C4-2B (cell line): Measurements from ENCODE around the gene CLK4.
A peak's percentile ranks its signal among the peaks of the same experiment; 100 is the strongest.

Experiments
- H3K27ac ChIP-seq: fragments of 450-650 bp; 2 replicates; pipeline ENCODE4 v1.5.1; 2017
- ZFX ChIP-seq: fragments of 450-650 bp; IDR thresholded peaks from 2 replicates; pipeline ENCODE4 v1.6.1; 2017
- TF ChIP-seq, protein P1 (sequence below): fragments of 450-650 bp; conservative IDR thresholded peaks from 2 replicates; pipeline ENCODE4 v1.5.1; 2017; ENCODE audit warnings: mild to moderate bottlenecking

CLK4 gene

GRCh38 chr5:178632285-178632684, 5.4 kb upstream of the CLK4 start:
- H3K27ac ChIP-seq = no peak overlapping the region
- TF ChIP-seq ZFX = no peak
- TF ChIP-seq, protein P1, sequence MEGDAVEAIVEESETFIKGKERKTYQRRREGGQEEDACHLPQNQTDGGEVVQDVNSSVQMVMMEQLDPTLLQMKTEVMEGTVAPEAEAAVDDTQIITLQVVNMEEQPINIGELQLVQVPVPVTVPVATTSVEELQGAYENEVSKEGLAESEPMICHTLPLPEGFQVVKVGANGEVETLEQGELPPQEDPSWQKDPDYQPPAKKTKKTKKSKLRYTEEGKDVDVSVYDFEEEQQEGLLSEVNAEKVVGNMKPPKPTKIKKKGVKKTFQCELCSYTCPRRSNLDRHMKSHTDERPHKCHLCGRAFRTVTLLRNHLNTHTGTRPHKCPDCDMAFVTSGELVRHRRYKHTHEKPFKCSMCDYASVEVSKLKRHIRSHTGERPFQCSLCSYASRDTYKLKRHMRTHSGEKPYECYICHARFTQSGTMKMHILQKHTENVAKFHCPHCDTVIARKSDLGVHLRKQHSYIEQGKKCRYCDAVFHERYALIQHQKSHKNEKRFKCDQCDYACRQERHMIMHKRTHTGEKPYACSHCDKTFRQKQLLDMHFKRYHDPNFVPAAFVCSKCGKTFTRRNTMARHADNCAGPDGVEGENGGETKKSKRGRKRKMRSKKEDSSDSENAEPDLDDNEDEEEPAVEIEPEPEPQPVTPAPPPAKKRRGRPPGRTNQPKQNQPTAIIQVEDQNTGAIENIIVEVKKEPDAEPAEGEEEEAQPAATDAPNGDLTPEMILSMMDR = no peak

- no peak overlapping the region for H3K27ac ChIP-seq
- TF ChIP-seq ZFX = no peak
- TF ChIP-seq, protein P1 = no peak
Measured at GRCh38 chr5:178630951-178631350, 4.1 kb upstream of the CLK4 start.

DNA sequence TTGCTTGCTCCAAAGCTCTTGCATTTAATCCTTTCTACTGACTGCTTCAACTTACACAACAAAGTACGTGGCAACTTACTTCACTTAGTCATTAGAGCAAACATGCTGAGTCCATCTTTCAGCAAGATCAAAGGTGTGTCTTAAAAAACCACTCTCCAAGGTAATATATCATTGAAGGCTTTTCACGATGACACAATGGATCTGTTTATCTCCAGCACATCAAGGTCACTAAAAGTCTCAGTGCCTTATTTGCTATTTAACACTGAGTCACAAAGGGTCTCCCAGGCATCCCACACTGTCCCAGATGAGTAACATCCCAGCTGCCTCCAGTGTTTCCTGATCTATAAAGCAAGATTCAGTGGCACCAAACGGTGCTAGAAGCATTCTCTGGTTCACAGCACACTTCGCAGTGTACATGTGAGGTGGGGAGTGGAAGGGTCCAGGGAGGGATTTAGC, 3.7 kb upstream of the CLK4 start:
- TF ChIP-seq ZFX = no peak
- TF ChIP-seq, protein P1 = no peak

DNA sequence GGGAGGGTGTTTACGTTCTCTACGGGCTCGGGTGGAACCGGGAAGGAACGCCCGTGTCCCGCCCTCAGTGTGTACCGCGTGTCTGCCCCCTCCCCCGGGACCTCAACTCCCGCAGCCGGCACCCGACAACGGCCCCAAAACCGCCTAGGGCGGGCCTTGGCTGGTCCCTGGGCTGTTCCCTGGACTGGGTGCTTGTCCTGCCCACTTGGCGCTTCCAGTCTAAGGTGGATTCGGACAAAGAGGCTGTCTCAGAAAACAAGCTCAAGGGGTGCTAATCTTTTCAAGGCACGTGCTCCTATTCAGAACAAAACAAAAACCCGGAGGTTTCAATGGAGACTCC, 379 bp upstream of the CLK4 start:
- H3K27ac ChIP-seq = peak overlapping the region; percentile 94
- no peak for TF ChIP-seq ZFX
- TF ChIP-seq, protein P1 = no peak

More for the DNA sequence above, 3.7 kb upstream of the CLK4 start:
- H3K27ac ChIP-seq = no peak overlapping the region

DNA sequence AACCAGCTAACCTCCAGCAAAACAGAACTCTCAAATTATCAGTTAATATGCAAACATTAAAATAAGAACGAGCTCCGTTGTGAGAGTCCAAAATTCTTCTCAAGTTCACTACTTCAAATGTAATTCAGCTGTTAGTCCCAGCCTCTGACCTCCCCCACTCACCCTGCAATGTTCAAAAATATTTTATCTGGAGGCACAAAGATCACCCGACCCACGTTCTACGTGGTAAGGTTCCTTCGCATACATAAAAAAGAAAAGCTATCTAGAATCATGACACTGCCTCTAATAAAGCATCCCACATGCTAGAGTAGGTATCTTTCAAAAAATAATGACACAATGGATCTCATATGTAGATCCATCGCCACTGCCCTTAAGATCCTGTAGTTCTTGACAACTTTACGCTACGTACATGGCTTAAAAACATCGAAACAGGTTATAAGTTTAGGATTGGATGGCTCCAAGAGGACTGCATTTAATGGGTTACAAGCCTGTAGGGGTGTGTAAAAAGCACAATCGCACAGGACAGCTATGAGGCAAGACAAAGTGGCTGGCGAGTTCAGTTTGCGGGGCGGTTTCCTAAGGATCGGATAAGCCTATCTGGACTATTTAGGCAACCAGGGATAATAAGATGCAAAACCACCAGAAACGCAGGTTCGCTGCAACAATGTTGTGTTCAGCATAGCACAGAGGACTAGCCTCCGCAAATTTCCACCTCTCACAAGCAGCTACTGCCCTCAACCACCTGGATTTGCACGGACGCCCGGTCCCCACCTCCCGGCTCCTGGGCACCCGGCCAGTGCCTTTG, 969 bp downstream of the CLK4 start:
- no peak for TF ChIP-seq ZFX
- TF ChIP-seq, protein P1 = no peak
- H3K27ac ChIP-seq = peak overlapping the region; percentile 94

GRCh38 chr5:178624631-178625546, 2.0 kb downstream of the CLK4 start:
- H3K27ac ChIP-seq = no peak overlapping the region
- TF ChIP-seq, protein P1 = no peak
- TF ChIP-seq ZFX = no peak
